GM19240 (cell line): ENCODE measurements around the gene BAZ1A.
"Not testable (repeated sequence)": the region's sequence is repeated elsewhere in the genome, so short reads cannot be mapped to it uniquely, and the experiment has no call there.

Experiments used
- DNase-seq: peaks from one replicate; pipeline ENCODE4 v3.0.0; 2011; ENCODE audit warnings: low spot score; ENCODE audit not compliant: insufficient read length

Gene BAZ1A

GRCh38 chr14:34792598-34792997, 82.6 kb downstream of the BAZ1A start:
- no peak for DNase-seq

DNA sequence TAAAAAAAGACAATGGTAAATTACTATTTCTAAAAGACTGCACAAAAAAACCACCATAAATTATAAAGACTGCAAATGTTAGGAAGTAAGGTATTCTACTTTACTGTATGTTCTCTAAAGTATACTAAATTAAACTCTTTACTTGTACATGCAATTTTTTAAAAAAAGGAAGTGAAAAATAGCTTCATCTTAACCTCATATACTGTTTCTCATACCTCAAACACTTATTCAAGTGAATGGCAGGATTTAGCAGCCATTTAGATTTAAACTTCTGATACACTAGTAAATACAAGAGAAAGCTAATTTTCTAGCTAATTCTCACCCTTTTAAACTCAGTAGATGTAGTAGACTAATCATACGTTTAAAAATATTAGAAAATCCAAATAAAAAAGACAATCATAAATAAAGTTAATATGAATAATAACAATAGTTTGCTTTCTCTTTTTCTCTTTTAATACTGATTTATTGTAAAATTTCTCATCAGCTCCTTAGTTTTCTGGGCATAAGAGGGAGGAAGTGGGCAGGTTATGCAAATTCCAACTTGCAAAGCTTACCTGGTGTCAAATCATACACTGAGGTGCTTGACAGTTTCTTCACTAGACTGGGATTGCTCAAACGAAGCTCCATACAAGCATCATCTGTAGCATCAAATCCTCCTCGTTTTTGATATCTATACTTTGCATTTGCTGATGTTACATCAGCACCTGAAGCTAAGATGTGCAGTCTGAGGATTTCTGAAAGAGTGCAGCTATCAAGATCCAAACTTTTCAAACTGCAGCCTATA, 89.7 kb downstream of the BAZ1A start:
- DNase-seq, result no peak

GRCh38 chr14:34782031-34782430, 93.1 kb downstream of the BAZ1A start:
- no peak for DNase-seq

DNA sequence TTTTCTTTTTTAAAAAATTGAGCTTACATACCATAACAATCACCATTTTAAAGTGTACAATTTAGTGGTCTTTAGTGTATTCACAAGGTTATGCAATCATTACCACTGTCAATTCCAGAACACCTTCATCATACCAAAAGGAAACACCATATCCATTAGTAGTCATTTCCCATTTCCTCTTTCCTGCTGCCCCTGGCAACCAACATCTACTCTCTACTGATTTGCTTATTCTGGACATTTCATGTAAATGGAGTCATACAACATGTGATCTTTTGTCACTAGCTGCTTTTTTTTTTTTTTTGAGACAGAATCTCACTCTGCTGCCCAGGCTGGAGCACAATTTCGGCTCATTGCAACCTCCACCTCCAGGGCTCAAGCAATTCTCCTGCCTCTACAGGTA, 93.9 kb downstream of the BAZ1A start:
- DNase-seq, result no peak

DNA sequence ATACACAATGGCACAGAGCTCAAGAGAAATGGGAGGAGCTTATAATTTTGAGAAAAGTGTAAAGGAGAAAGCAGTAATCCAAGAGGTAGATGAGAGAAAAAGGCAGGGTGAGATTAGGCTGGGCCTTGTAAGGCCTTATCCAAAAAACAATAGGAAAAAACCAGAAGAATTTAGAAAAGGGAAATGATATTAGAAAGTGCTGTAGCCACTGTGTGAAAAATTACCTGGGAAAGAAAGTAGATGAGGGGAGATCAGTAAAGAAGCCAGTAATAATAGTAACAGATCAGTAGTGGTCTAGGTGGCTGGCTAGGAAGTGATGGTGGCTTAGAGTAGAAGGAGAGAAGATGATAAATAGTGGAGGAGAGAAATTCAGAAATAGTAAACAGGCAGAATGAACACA, 94.5 kb downstream of the BAZ1A start:
- DNase-seq, result no peak

- no peak for DNase-seq
Observed at GRCh38 chr14:34778744-34779143, 96.4 kb downstream of the BAZ1A start.

GRCh38 chr14:34776611-34777010, 98.5 kb downstream of the BAZ1A start:
- no peak for DNase-seq

DNA sequence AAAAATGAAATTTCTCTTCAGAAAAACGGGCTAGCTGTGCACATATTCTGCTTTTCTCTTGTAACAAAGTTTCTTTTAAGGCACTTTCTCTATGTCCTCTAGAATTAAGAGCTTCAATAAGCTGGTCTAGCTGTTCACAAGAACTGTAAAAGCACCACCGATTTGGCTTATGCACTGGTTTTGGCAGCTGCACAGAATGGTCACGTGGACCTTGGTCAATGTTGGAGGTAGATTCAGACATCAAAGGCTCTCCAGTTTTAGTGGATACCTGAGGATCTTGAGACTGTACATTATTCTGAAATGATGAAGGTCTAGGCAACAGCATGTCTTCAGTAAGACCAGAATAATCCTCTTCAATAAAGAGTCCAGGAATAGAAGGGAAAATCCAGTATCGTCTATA, 99.2 kb downstream of the BAZ1A start:
- DNase-seq, result no peak

- DNase-seq, result no peak
Observed at GRCh38 chr14:34775342-34775741, 99.8 kb downstream of the BAZ1A start.

DNA sequence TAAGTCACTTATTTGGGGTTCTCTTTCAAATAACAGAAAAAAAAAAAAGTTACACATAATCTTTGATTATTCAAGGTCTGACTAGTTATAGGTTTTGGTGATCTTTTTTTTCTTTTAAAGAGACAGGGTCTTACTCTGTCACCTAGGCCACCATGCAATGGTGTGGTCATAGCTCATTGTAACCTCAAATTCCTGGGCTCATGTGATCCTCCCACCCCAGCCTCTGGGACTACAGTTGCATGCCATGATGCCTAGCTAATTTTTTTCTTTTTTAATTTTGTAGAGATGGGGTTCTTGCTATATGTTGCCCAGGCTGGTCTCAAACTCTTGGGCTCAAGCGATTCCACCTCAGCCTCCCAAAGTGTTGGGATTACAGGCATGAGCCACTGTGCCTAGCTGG, 104.3 kb downstream of the BAZ1A start:
- no peak for DNase-seq

DNA sequence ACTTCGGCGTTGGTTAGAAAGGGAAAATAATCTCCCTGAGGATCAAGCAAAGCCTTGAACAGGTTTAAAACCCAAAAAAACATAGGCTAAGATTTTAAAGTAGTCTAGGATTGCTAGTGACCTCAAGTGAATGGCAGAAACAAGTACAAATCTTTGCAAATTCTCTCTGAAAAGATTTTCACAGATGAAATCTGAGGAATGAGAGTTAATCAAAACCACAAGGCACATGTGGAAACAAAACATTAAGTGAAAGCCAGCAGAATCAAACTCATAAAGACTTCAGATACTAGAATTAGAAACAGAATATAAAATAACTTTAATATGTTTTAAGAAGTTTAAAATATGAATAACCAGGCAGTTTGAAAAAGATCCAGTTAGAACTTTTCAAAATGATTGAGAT, 108.6 kb downstream of the BAZ1A start:
- no peak for DNase-seq

DNA sequence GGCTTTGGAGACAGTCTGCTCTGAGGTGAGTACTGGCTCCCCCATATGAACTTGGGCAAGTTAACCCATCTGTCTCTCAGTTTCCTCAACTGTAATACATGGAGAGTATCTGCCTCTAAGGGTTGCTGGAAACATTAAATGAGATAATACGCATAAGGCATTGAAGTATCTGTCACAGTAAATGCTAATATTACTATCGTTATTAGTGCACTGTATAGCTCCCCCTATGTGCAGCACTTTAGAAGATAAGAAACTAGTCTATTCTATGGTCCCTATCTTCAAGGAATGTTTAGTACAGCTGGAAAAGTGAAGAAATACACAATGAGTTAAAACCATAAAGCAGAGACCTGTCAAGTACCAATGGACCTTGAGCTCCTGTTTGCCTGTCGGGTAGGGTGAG, 109.1 kb downstream of the BAZ1A start:
- no peak for DNase-seq

DNA sequence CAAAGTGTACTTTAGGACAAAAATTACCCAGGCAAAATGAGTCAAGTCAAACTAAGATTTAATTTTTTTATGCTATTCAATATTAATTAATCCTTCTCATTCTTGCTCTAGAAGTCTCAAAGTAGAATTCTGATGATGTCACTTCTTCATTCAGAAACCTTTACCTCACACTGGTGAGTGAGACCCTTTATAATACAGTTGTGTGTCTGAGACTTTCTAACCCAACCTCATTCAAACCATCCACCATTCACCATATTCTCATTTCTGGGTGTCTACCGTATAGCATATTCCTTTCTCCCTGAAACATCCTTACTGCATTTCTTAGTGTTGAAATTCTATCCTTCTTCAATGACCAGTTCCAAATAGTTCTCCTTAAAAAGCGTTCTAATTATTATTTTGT, 119.9 kb downstream of the BAZ1A start:
- DNase-seq, result no peak

DNA sequence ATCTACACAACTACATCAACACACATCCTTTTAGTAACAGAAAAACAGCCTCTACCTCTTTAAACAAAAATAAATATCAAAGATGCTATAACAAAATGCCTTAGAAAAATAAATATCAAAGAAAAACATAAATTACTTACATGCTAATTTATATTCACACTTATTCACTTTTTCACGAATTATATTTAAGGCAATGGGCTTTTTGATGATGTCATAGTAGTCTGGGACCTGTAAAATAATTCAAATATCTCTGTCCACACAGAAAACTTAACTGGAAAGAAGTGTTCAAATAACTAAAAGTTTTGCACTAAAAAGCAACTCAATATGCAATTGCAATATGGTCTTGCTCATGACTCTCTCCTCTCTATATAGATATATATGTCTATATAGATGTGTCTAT, 120.5 kb downstream of the BAZ1A start:
- DNase-seq, result no peak

GRCh38 chr14:34750670-34751069, 124.5 kb downstream of the BAZ1A start:
- DNase-seq, result no peak

GRCh38 chr14:34750233-34750632, 124.9 kb downstream of the BAZ1A start:
- no peak for DNase-seq

DNA sequence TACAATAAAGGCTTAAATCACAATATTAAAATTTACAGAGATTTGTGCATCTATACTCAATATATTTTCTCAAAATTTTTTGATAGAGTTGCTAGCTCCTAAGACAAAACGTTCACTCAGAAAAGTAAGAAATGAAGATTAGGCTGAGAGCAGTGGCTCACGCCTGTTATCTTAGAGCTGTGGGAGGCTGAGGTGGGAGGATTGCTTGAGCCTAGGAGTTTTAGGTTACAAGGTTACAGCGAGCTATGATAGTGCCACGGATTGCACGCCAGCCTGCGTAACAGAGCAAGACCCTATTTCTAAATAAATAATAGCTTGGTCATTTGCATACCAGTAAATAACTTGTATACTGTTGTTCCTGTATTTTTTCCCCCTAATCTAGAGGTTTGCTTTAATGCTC, 125.8 kb downstream of the BAZ1A start:
- DNase-seq, result no peak

- no peak for DNase-seq
Observed at GRCh38 chr14:34742270-34743115, 132.7 kb downstream of the BAZ1A start.

DNA sequence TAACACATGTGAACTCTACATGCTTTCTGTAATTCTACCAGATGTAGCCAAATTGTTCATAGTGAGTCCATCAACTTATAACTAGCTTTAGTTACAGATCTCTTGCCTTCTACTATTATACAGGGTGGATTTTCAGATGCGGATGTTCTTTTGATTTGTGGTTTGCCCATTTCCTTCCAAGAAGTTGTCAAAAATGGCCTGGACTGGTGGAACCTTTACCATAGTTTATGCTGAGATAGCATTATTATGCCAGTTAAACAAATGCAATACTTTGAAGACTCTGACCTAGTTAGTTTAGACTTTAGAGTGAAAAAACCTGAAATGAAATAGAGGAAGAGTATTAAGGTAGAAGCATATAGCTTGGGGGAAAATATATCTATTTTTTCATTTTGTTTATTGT, 133.3 kb downstream of the BAZ1A start:
- DNase-seq, result no peak

DNA sequence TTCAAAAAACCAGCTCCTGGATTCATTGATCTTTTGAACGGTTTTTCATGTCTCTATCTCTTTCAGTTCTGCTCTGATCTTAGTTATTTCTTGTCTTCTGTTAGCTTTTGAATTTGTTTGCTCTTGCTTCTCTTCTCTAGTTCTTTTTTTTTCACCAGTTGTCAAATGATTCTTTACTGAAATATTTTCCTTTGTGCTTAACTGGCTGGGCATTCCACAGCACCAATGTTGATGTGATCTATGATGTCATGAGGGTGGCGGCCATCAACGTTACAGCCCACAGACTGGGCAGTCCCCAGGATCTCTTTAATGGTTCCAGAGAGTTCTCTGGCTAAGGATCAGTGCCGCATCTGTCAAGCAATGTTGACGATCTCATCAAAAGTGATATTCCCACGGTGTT, 135.0 kb downstream of the BAZ1A start:
- not testable (repeated sequence) for DNase-seq

DNA sequence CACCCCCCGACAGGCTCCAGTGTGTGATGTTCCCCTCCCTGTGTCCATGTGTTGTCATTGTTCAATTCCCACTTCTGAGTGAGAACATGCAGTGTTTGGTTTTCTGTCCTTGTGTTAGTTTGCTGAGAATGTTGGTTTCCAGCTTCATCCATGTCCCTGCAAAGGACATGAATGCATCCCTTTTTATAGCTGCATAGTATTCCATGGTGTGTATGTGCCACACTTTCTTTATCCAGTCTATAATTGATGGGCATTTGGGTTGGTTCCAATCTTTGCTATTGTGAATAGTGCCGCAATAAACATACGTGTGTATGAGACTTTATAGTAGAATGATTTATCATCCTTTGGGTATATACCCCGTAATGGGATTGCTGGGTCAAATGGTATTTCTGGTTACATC, 138.1 kb downstream of the BAZ1A start:
- DNase-seq, result not testable (repeated sequence)

- no peak for DNase-seq
Observed at GRCh38 chr14:34733245-34733644, 141.9 kb downstream of the BAZ1A start.

DNA sequence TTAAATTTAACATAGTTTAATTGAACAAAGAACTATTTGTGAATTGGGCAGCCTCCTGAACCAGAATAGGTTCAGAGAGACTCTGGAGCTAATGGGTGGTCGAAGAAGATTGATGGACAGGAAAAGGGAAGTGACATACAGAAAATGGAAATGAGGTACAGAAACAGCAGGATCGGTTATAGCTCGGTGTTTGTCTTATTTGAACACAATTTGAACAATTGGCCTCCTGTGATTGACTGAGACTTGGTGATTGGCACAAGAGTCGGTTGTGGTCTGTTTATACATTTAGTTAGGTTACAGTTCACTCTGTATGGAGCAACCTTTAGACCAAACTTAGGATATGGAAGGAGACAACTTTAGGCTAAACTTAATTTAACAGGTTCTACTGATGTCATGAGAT, 142.4 kb downstream of the BAZ1A start:
- DNase-seq, result no peak
